ENCODE measurements around the gene NAALADL2. TPM values are rescaled to one million over a fixed set of nuclear protein-coding genes. Genes with fewer than 3 reads are reported as not detected.

Gene NAALADL2
- total and polyA plus RNA-seq, 2 of the 8 experiments (the other 6 are each of a cell fraction or from before 2014, with no cell fraction given), result 0.12 to 0.22 TPM

DNA sequence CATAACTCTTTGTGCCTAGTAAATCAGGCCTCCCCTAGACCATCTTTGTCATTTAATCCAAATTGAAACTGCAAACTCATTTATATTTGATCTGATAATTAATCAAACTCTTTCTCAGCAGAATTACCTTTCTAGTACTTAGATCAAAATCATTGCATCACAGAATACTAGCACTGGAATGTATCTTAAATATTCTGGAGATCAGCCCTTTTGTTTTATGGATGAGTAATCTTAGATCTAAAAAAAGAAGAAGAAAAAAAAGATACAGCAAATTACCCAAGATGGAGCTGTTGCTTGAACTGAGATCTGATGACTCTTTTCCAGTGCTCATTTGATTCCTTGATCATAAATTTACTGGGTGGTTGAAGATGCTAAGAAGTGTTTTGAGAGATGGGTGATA, 47.9 kb downstream of the NAALADL2 start:
- H4K8ac ChIP-seq (ENCODE audit: extremely low read depth, insufficient read depth, low read length), result no peak overlapping the region
- CTCF ChIA-PET (ENCODE audit: partially characterized antibody), result no interaction called here
- no peak overlapping the region for H3K14ac ChIP-seq (ENCODE audit: insufficient read length)
- H3K27ac ChIP-seq (ENCODE audit: low read depth, low read length), result no peak overlapping the region
- FAIRE-seq, result no peak
- TF ChIP-seq RXRA (IDR thresholded peaks at IDR 0.05; ENCODE audit: insufficient read depth, low read depth, low read length), result no peak
- TF ChIP-seq KDM4A (IDR thresholded peaks at IDR 0.05; ENCODE audit: low read depth, low read length, severe bottlenecking), result no peak
- no peak for TF ChIP-seq SRF (IDR thresholded peaks at IDR 0.05; ENCODE audit: low read depth, low read length)
- H2AK5ac ChIP-seq (ENCODE audit: low read depth, low read length), result no peak overlapping the region
- no peak overlapping the region for H2BK15ac ChIP-seq (ENCODE audit: low read length)
- H3K23me2 ChIP-seq (ENCODE audit: low read depth, low read length), result no peaks in the 10 kb centered on the region
- H2BK12ac ChIP-seq (ENCODE audit: low read depth, low read length), result no peak overlapping the region
- H3K4me1 ChIP-seq (replicated peaks in 1 of 4; ENCODE audit: control insufficient read depth in 3 of 4, insufficient read depth in 4 of 4, low read length in 3 of 4), result no peaks in the 10 kb centered on the region
- POLR2A ChIA-PET (ENCODE audit: partially characterized antibody), result no interaction called here
- no peak overlapping the region for H3K9ac ChIP-seq (replicated peaks in 1 of 4; ENCODE audit: extremely low read depth in 1 of 4, low read depth in 3 of 4, low read length in 3 of 4)
- H2AFZ ChIP-seq (ENCODE audit: low read length), result no peak overlapping the region
- H3K56ac ChIP-seq (replicated peaks; ENCODE audit: insufficient read length, low read depth, low read length), result no peak overlapping the region
- DNase-seq (ENCODE audit: low read depth in 1 of 2, low spot score in 2 of 2), result no peak
- H3K36me3 ChIP-seq (ENCODE audit: control insufficient read depth in 2 of 4, insufficient read depth in 4 of 4, low read length in 3 of 4), result no peaks in the 10 kb centered on the region
- no peak overlapping the region for H2BK120ac ChIP-seq (replicated peaks; ENCODE audit: low read depth, low read length)
- H4K5ac ChIP-seq (ENCODE audit: insufficient read length, low read depth, low read length), result no peak overlapping the region
- no peaks in the 10 kb centered on the region for H3K27me3 ChIP-seq (replicated peaks in 1 of 4; ENCODE audit: control insufficient read depth in 3 of 4, extremely low read depth in 1 of 4, insufficient read depth in 3 of 4, low read length in 3 of 4)
- no peak overlapping the region for H2BK5ac ChIP-seq (ENCODE audit: low read depth, low read length)
- no peaks in the 10 kb centered on the region for H4K20me1 ChIP-seq (replicated peaks in 1 of 2; ENCODE audit: control insufficient read depth in 1 of 2, insufficient read depth in 2 of 2, low read length in 2 of 2)
- no peaks in the 10 kb centered on the region for H3K79me2 ChIP-seq (ENCODE audit: control insufficient read depth in 1 of 2, insufficient read depth in 2 of 2, low read length in 2 of 2)
- no peaks in the 10 kb centered on the region for H3K9me3 ChIP-seq (ENCODE audit: insufficient read depth in 2 of 2, low read depth in 1 of 2, low read length in 1 of 2)
- H3K4me2 ChIP-seq (ENCODE audit: insufficient read depth in 1 of 2, low read depth in 2 of 2, low read length in 2 of 2), result no peak overlapping the region
- H3K18ac ChIP-seq (ENCODE audit: extremely low read depth, low read length), result no peak overlapping the region
- no peak overlapping the region for H4K91ac ChIP-seq (replicated peaks; ENCODE audit: insufficient read length, low read length)
- H3K4me3 ChIP-seq (ENCODE audit: extremely low read depth in 1 of 4, insufficient read depth in 2 of 4, low read depth in 3 of 4, low read length in 4 of 4), result no peak overlapping the region
- no peak overlapping the region for H2BK20ac ChIP-seq (ENCODE audit: low read length)
- no peak overlapping the region for H3K4ac ChIP-seq (replicated peaks; ENCODE audit: insufficient read length, low read depth, low read length)
- no peaks in the 10 kb centered on the region for H3K79me1 ChIP-seq (ENCODE audit: low read depth, low read length)
- H3K23ac ChIP-seq (ENCODE audit: insufficient read length), result no peak overlapping the region
